22Rv1 (cell line): ENCODE results near the gene RAD51B.

Experiments
- H3K27ac ChIP-seq: fragments of 450-650 bp; 2 replicates; pipeline ENCODE4 v1.5.1; 2017
- ZFX ChIP-seq: fragments of 450-650 bp; IDR thresholded peaks from 2 replicates; pipeline ENCODE4 v1.6.1; 2017; ENCODE audit warnings: antibody characterized with exemption, borderline replicate concordance
- TF ChIP-seq, protein P1 (sequence below): fragments of 450-650 bp; IDR thresholded peaks from 2 replicates; pipeline ENCODE4 v1.5.1; 2017; ENCODE audit warnings: mild to moderate bottlenecking

The RAD51B gene

DNA sequence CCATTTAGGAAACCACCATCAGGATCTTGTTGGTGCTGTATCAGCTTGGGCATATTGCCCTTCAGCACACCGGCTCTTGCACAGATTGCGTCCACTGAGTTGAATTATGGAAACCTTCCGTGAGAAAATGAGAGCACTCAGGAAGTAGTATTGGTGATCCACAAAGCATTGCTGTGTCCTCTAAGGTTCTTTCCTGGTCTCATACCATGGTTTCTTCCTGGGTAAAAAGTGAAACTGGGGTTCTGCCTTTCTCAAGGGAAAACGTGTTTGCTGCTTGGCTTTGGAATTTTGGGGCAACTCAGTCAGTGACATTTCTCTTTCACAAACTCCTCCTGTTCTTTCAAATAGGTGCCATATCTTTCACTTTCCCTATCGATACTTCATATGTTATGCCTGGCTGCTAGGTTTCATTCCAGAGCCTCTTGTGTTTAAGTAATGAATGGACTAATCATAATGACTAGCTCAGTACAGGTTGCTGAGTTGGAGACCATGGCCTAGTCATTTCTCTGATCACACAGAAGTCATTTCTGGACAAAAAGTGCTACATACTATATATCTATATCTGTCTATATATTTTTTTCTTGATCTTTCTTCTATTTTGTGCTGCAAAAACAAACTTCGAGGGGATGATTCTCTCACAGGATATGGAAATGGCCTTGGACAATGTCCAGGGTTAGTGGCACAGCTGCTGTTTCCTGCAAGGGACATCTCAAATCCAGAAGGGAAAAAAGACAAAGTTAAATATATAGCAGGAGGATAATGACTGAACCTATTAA lies 549.9 kb downstream of the RAD51B start:
- TF ChIP-seq ZFX: no peak
- TF ChIP-seq, protein P1, sequence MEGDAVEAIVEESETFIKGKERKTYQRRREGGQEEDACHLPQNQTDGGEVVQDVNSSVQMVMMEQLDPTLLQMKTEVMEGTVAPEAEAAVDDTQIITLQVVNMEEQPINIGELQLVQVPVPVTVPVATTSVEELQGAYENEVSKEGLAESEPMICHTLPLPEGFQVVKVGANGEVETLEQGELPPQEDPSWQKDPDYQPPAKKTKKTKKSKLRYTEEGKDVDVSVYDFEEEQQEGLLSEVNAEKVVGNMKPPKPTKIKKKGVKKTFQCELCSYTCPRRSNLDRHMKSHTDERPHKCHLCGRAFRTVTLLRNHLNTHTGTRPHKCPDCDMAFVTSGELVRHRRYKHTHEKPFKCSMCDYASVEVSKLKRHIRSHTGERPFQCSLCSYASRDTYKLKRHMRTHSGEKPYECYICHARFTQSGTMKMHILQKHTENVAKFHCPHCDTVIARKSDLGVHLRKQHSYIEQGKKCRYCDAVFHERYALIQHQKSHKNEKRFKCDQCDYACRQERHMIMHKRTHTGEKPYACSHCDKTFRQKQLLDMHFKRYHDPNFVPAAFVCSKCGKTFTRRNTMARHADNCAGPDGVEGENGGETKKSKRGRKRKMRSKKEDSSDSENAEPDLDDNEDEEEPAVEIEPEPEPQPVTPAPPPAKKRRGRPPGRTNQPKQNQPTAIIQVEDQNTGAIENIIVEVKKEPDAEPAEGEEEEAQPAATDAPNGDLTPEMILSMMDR: no peak
- no peak overlapping the region for H3K27ac ChIP-seq

DNA sequence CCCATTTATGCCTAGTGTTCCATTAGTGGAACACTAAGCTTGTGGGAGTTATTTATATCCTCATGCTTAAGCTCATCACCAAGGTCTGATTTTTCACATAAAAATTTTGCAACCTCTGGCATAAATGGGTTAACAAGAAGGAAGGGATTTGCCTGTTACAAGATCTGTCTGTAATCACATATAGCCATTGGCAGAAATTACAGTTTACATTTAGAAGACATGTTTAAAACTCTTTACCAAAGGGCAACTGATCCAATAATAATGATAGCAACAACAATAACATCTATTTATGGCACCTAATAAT lies 550.4 kb downstream of the RAD51B start:
- H3K27ac ChIP-seq: no peak overlapping the region
- TF ChIP-seq, protein P1: no peak
- TF ChIP-seq ZFX: no peak

DNA sequence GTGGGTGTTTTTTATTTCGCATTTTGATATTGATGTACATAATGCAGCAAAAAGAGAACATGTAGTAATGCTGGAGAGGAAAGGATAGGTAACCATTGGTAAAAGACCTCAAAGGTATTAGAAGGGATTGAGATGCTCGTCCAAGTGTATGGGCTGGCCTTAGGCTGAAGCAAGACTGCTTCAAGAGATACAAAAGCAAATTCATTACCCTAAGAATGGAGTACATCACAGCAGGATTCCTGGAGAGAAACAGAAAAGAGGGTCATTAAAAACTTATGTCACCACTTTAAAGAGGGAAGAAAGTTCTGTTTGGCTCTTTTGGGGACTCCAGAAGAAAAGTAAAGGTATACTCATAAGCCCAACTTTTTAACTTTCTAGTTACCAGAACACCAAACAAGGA lies 552.8 kb downstream of the RAD51B start:
- H3K27ac ChIP-seq: no peak overlapping the region
- no peak for TF ChIP-seq ZFX
- TF ChIP-seq, protein P1: no peak

DNA sequence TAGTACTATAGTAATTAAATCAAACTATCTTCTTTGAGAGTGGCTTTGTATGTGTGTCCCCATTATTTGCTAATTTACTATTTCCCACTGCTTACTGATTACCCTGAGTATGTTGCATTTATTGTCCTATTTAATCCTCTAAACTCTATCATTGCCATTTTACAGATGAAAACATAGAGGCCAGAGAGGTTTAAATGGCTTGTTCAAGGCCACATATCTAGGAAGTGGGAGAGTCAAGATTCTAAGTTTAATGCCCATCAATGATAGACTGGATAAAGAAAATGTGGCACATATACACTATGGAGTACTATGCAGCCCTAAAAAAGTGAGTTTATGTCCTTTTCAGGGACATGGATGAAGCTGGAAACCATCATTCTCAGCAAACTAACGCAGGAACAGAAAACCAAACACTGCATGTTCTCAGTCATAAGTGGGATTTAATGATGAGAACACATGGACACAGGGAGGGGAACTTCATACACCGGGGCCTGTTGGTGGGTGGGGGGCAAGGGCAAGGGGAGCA lies 553.6 kb downstream of the RAD51B start:
- no peak overlapping the region for H3K27ac ChIP-seq
- TF ChIP-seq ZFX: no peak
- TF ChIP-seq, protein P1: no peak

DNA sequence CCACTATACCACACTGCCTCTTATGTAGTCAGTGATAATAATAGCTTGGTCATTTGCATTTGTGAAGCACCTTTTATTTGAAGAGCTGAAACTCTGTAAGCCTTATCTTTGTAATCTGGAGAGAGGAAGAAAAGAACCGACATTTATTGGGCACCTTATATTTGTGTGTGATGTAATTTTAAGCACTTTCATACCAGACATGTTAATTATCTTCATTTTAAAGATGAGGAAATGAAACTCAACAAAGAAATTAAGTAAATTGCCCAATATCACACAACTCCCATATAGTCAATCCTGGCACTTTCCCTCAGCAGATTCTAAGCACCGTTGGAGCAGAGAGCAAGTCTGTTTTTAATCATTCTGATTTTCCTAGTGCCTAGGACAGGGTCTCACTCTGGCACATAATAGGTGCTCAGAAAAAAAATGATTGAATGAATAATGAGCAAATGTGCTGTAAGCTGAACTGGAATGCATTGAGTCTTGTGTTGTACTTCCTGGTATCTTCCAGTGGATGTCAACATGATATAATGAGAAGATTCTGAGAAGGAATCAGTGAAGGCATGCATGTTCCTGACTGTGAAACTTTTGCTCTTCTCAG lies 554.4 kb downstream of the RAD51B start:
- TF ChIP-seq, protein P1: no peak
- TF ChIP-seq ZFX: no peak
- H3K27ac ChIP-seq: no peak overlapping the region

DNA sequence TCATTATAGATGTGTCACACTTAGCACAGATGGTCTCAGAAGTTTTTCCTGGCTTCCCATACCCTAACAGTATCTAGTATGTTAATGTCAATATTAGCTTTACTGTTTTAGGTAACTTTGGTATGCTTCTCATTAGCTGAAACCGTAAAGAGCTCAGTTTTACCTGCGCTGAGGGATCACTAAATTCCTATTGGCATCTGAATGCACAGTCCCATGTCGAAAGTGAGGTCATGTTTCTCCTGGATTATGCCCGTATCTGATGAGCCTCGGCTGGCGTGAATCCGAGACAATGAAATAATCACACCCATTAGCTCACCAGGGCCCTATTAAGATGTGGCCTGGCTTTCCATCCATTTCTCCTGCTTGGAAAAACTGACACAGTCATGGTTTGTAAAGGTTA lies 555.1 kb downstream of the RAD51B start:
- TF ChIP-seq, protein P1: no peak
- TF ChIP-seq ZFX: no peak
- H3K27ac ChIP-seq: no peak overlapping the region

DNA sequence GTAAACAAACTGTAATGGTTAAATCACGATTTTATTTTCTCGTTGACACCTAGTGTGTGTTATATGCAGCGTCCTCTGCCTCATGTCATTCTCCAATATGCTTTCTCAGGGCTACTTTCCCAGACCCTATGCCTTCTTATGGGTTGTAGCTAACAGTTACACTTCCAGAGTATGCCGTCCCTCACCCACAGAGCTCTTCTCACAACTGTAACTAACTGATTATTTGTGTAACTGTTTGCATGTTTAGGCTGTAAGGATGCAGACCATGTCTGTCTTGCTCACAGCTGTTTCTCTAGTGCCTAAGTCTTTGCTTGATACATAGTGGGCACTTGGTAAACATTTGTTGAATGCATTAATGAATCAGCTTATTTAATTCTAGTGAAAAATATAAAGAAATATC lies 555.8 kb downstream of the RAD51B start:
- H3K27ac ChIP-seq: no peak overlapping the region
- TF ChIP-seq ZFX: no peak
- TF ChIP-seq, protein P1: no peak
